ENCODE results near the gene PSMD11.

DNA sequence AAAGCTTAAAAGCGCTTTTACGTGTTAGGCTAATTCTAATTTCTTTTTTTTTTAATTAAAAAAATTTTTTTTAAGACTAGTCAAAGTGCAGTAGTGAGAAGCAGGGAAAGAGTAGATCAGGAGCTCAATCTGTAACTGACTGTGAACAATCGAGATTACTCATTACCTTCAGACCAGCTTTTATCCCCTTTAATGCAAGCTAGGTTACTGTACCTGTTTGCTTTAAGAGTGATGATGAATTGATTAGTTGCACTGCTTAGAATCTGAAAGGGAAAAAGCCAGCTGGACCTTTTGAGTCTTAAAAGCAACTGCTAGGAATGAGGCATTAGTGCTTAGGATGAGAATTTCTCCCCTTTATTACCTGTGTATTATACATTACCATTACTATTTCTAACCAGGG lies 19.0 kb downstream of the PSMD11 start:
- TF ChIP-seq EZH2 (IDR thresholded peaks at IDR 0.05; ENCODE audit: insufficient read depth, poor library complexity, severe bottlenecking) (no peak), EZH2phosphoT487 (IDR thresholded peaks at IDR 0.05; ENCODE audit: insufficient read depth, low read depth) (no peak)

Measured in GM23248 (cell line).